BJ (cell line): ENCODE data around the gene CLMN. TPM values are rescaled to one million over a fixed set of nuclear protein-coding genes. Genes with fewer than 3 reads are reported as not detected.

Experiments used
- CTCF ChIA-PET: fragments of 350-600 bp; formaldehyde crosslinking; extraction: SDS; loops from one replicate; lab custom pipeline; 2021; ENCODE audit warnings: antibody characterized with exemption, inconsistent platforms; lab: Yijun Ruan, JAX
- POLR2A ChIA-PET: fragments of 300-600 bp; sonication (Branson Sonifier 250); formaldehyde crosslinking; extraction: SDS; loops from one replicate; lab custom pipeline; 2021; ENCODE audit warnings: antibody characterized with exemption; lab: Charles Lee
- DNase-seq: peaks from one replicate; pipeline ENCODE4 v3.0.0-alpha.2; 2011; ENCODE audit warnings: low read depth
- H3K27me3 ChIP-seq: 2 replicates; pipeline ENCODE4 v1.6.0; 2011; ENCODE audit warnings: low read length; ENCODE audit not compliant: control insufficient read depth, insufficient read depth
- H3K36me3 ChIP-seq: 2 replicates; pipeline ENCODE4 v1.5.1; 2011; ENCODE audit warnings: low read length; ENCODE audit not compliant: control insufficient read depth, insufficient read depth
- H3K4me3 ChIP-seq: 2 replicates; pipeline ENCODE4 v1.5.1; 2011; ENCODE audit warnings: low read depth, mild to moderate bottlenecking, control low read depth, low read length
- polyA plus RNA-seq: library from polyadenylated mRNA; depleted of rRNA; stranded (reverse); fragments of >200 nt; gene quantifications from 2 replicates; pipeline ENCODE4 v1.2.3, GENCODE V29; 2011
- TF ChIP-seq, protein P1 (sequence below): IDR thresholded peaks from 2 replicates; pipeline ENCODE4 v1.5.1; 2011; ENCODE audit warnings: low read depth, mild to moderate bottlenecking, control low read depth, inconsistent platforms, low read length, moderate library complexity; ENCODE audit not compliant: insufficient read depth

CLMN gene
- polyA plus RNA-seq, 1 experiment, result 0.13 TPM

DNA sequence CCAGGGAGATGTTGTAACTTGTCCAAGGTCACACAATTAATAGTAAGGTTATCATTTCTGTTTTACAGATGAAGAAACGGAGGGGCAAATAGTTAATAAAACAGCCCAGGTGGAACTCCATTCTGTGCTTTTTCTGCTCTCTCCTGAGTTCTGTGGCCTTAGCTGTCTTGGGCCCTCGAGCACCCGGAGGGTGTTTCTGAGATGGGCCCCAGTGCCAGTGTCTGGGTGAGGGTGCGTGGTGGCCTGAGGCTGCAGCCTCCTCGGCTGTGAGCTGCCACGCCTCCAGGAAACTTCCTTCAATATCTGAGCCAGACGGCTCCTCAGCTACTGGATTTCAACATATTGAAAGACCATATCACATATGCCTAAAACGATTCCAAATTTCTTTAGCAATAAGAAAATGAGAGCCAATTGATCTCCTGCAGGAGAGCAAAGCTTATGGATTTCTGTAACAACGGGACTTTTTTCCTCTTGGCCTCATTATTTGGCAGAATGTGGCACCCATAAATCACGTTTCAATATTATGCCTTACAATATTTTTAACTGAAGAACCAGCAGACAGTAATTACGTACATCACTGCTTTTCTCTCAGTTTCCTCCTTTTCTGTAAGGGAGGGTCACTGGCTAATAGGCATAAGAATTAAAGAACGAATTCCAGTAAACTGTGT lies 87.6 kb downstream of the CLMN start:
- TF ChIP-seq, protein P1, sequence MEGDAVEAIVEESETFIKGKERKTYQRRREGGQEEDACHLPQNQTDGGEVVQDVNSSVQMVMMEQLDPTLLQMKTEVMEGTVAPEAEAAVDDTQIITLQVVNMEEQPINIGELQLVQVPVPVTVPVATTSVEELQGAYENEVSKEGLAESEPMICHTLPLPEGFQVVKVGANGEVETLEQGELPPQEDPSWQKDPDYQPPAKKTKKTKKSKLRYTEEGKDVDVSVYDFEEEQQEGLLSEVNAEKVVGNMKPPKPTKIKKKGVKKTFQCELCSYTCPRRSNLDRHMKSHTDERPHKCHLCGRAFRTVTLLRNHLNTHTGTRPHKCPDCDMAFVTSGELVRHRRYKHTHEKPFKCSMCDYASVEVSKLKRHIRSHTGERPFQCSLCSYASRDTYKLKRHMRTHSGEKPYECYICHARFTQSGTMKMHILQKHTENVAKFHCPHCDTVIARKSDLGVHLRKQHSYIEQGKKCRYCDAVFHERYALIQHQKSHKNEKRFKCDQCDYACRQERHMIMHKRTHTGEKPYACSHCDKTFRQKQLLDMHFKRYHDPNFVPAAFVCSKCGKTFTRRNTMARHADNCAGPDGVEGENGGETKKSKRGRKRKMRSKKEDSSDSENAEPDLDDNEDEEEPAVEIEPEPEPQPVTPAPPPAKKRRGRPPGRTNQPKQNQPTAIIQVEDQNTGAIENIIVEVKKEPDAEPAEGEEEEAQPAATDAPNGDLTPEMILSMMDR, result no peak

DNA sequence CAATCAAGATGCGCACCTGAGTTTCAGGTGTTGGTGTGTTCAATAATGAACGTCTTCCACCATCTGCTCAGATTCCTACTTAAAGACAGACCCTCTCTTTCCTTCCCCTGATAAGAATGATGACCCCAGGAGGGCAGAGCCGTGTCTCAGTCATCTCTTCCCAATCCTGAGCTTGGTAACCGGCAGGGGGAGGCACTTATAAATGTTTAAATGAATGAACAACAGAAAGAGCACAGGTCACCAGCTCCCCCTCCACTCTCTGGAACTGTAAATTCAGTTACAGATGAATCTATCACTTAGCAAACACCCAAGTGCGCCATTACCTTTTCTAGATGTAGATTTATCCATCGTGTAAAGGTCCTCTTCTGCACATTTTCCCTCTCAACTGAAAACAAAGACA lies 90.0 kb downstream of the CLMN start:
- CTCF ChIA-PET, result no interaction called here
- no peak for DNase-seq
- POLR2A ChIA-PET, result no interaction called here

More for the DNA sequence above, 87.6 kb downstream of the CLMN start:
- POLR2A ChIA-PET, result no interaction called here
- CTCF ChIA-PET, result interaction anchor here (0.6 kb wide), 2 partner anchors 183 to 810 kb away, joined by 3 read pairs; no protein-coding TSS in a partner anchor
- H3K36me3 ChIP-seq, result no peaks in the 10 kb centered on the region
- no peak overlapping the region for H3K4me3 ChIP-seq
- no peaks in the 10 kb centered on the region for H3K27me3 ChIP-seq
- no peak for DNase-seq

DNA sequence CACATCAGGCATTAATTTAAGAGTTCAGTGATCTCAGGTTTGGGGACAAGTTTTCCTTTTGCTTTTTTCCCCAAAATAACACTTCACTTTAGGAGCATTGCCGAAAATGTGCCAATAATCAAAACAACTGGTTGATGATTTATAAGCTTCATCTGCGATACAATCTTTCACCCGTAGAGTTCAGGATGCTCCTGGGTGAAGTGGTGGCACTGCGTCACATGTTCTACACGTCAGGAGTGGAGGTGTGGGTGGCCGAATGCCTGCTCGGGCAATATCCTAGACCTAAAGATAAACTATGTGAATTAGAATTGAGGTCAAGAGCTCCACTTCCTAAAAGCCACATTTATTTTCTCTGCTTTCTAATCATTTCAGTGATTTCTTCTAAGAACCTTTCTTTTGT lies 91.5 kb downstream of the CLMN start:
- TF ChIP-seq, protein P1, result no peak
- no peak for DNase-seq
- CTCF ChIA-PET, result no interaction called here
- Histone ChIP-seq H3K36me3 (no peaks in the 10 kb centered on the region), H3K27me3 (no peaks in the 10 kb centered on the region), H3K4me3 (no peak overlapping the region)
- POLR2A ChIA-PET, result no interaction called here

More for the DNA sequence above, 90.0 kb downstream of the CLMN start:
- TF ChIP-seq, protein P1, result no peak
- no peaks in the 10 kb centered on the region for H3K27me3 ChIP-seq
- H3K4me3 ChIP-seq, result no peak overlapping the region
- H3K36me3 ChIP-seq, result no peaks in the 10 kb centered on the region

DNA sequence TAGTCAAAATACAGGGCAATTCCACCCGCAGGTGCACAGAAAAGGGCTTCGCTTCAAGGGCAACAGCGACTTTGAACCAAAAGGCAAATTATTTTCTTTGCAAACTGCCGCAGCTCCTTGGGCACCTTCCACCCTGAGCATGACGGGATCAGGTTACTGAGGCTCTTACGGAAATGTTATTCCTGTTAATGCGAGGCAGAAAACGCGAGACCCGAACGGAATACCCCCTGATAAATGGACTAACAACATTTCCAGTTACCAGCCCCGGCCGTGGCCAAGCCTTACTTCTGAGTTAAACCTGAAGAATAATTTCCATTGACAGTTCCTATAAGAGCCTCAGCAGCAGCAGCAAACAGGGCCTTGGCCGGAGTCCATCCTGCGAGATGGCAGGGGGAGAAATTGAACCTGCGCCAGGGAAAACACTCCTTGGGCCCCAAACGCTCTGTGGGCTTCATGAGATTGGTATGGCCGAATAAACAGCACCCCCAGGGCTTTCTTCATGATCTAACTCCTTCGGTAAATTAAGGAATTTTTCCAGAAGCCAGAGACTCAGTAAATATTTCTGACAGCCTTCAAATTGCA lies 92.3 kb downstream of the CLMN start:
- H3K27me3 ChIP-seq, result no peaks in the 10 kb centered on the region
- H3K36me3 ChIP-seq, result no peaks in the 10 kb centered on the region
- no peak overlapping the region for H3K4me3 ChIP-seq
- DNase-seq, result no peak
- TF ChIP-seq, protein P1, result no peak
- POLR2A ChIA-PET, result no interaction called here
- CTCF ChIA-PET, result no interaction called here

DNA sequence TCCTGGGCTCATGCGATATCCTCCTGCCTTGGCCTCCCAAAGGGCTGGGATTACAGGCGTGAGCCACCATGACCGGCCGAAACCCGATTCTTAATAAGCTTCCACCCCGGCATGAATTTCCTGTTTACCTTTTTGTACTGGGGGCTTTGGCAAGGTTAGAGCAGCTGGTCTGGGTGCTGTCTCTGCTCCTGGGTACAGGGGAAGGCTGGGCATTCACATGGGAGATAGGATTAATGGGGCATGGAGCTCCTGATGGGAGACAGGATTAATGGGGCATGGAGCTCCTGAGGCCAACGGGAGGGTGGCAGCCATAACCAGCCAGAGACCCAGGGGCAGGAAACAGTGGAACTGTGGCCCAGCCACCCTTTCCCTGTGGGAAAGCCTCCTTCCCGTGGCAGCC lies 92.9 kb downstream of the CLMN start:
- ChIA-PET POLR2A (no interaction called here), CTCF (no interaction called here)
- DNase-seq, result no peak
- H3K36me3 ChIP-seq, result no peaks in the 10 kb centered on the region
- no peak overlapping the region for H3K4me3 ChIP-seq
- TF ChIP-seq, protein P1, result no peak
- no peaks in the 10 kb centered on the region for H3K27me3 ChIP-seq
